K562 (cell line): ENCODE results near the gene BCR. TPM values are rescaled to one million over a fixed set of nuclear protein-coding genes. Genes with fewer than 3 reads are reported as not detected.

Experiments used
- KLF13 ChIP-seq: fragments of 450-650 bp; IDR thresholded peaks from 2 replicates; pipeline ENCODE4 v1.6.1; 2016; ENCODE audit warnings: missing genetic modification characterization, low read depth, mild to moderate bottlenecking, missing compliant biosample characterization, moderate library complexity, borderline replicate concordance
- ZNF75A ChIP-seq: fragments of 450-650 bp; formaldehyde crosslinking; IDR thresholded peaks from 2 replicates; pipeline ENCODE4 v1.4.0; 2020; ENCODE audit warnings: mild to moderate bottlenecking
- polyA plus RNA-seq, 8 experiments: library from polyadenylated mRNA; depleted of rRNA in 4 of 8; stranded (reverse) in 5 of 8; unstranded in 3 of 8; fragments of >200 nt; fragmentation: Nextera tagmentation in 2 of 8; fragmentation: Illumina TruSeq in 1 of 8; extraction: Ambion mirVana in 2 of 8; extraction: Trizol in 1 of 8; gene quantifications; 2 replicates each; pipeline versions ENCODE4 v1.2.1 to v1.2.3, GENCODE V29; 2011 to 2014; ENCODE audit warnings: inconsistent platforms in 1 of 8, missing spikeins in 1 of 8
- total RNA-seq, 7 experiments: library from RNA; depleted of rRNA in 6 of 7; stranded (reverse); fragments of >200 nt in 6 of 7; fragmentation: Illumina TruSeq in 2 of 7; extraction: Trizol in 2 of 7; gene quantifications; 2 replicates each; pipeline versions ENCODE4 v1.2.1 to v1.2.3, GENCODE V29; 2011 to 2021; ENCODE audit warnings: low replicate concordance in 1 of 7
- TF ChIP-seq, protein P1 (sequence below), 2 experiments: fragments of 450-650 bp; formaldehyde crosslinking in 1 of 2; IDR thresholded peaks; 2 replicates each; pipeline versions ENCODE4 v1.4.0 to v1.6.1; 2014 to 2020; ENCODE audit warnings: mild to moderate bottlenecking in 2 of 2, borderline replicate concordance in 1 of 2, low read depth in 1 of 2

The BCR gene
- total and polyA plus RNA-seq, 9 of the 15 experiments (the other 6 are each of a cell fraction or from before 2014, with no cell fraction given), result 0.41 to 150 (median 45.6) TPM

DNA sequence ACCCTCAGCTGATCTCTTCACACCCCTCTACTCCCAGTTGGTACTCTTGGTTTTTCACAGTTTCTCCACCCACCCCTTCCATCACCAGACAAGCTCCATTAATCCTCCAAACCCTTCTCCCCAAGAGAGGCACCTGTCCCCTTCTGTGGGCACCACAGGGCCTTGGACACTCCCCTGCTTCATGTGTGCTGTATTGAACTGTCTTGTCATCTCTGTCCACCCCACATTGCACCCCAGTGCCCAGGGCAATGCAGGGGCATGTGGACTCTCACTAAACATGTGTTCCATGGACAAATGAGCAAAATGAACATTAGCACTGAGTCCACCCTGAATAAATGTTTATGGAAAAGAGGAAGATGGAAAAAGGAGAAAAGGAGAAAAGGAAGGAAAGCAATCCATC, 181.4 kb downstream of the BCR start (continued):
- TF ChIP-seq, protein P1, sequence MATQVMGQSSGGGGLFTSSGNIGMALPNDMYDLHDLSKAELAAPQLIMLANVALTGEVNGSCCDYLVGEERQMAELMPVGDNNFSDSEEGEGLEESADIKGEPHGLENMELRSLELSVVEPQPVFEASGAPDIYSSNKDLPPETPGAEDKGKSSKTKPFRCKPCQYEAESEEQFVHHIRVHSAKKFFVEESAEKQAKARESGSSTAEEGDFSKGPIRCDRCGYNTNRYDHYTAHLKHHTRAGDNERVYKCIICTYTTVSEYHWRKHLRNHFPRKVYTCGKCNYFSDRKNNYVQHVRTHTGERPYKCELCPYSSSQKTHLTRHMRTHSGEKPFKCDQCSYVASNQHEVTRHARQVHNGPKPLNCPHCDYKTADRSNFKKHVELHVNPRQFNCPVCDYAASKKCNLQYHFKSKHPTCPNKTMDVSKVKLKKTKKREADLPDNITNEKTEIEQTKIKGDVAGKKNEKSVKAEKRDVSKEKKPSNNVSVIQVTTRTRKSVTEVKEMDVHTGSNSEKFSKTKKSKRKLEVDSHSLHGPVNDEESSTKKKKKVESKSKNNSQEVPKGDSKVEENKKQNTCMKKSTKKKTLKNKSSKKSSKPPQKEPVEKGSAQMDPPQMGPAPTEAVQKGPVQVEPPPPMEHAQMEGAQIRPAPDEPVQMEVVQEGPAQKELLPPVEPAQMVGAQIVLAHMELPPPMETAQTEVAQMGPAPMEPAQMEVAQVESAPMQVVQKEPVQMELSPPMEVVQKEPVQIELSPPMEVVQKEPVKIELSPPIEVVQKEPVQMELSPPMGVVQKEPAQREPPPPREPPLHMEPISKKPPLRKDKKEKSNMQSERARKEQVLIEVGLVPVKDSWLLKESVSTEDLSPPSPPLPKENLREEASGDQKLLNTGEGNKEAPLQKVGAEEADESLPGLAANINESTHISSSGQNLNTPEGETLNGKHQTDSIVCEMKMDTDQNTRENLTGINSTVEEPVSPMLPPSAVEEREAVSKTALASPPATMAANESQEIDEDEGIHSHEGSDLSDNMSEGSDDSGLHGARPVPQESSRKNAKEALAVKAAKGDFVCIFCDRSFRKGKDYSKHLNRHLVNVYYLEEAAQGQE (IDR thresholded peaks at IDR 0.05; ENCODE audit: borderline replicate concordance), result no peak
- TF ChIP-seq, protein P1 (CRISPR knock-in tag; IDR thresholded peaks at IDR 0.05; ENCODE audit: low read depth), result no peak
- TF ChIP-seq ZNF75A (no peak), KLF13 (no peak)
